GM19395 (cell line): ENCODE results near the gene SYNPO2.

ENCODE experiments used
- ATAC-seq: cut with Tn5 transposase; IDR thresholded peaks from one replicate; pipeline ENCODE4 v1.9.1; 2021; ENCODE audit warnings: mild to moderate bottlenecking, moderate library complexity; ENCODE audit not compliant: unreplicated experiment

Gene SYNPO2

GRCh38 chr4:118931786-118932185, 43.1 kb downstream of the SYNPO2 start:
- ATAC-seq, result no peak

GRCh38 chr4:118935819-118936218, 47.2 kb downstream of the SYNPO2 start:
- ATAC-seq, result no peak

- no peak for ATAC-seq
Observed at GRCh38 chr4:118936406-118936805, 47.8 kb downstream of the SYNPO2 start.

DNA sequence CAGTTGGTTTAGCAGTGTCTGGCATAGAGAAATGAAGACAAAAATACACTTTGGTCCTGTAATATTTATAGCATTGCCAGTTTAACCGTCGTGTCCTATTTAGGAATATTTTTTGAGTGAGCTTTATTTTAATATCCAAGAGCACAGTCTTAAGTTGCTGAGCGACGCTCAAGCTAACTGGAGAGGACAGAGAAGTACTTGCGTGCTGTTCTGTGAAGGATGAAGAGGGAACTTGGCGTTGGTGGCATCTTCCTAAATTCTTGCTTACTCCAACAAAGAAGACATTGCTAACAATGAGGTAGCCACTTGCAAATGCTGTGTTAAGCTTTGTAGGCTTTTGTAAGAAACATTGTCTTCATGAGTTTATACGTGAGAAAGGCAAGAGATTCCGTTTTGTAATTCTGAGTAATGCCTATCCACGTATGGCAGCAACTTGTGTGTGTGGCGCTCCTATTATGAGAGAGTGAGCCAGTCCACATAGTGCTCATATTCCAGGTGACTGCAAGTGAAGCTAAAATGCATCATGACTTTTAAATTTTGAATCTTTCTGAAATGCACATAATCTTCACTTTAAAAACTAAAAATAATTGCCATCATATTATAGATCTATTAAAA, 50.6 kb downstream of the SYNPO2 start:
- ATAC-seq, result no peak

DNA sequence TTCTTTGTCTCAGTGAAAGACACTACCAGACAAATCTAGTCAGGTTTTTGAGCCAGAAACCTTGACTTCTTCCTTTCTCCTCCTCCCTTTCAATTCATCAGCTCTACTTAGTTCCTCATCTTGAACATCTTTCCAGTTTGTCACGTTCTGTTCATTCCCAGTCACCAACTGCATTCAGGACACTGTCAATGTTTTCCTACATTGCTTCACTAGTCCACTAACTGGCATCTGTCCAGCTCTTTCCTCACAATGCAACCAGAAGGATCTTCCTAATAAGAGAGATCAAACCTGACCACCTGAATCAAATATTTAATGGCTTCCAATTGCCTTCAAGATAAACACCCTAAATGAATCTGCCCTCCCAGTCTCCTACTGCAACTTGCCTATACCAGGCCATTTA, 52.5 kb downstream of the SYNPO2 start:
- ATAC-seq, result no peak

GRCh38 chr4:118941799-118942198, 53.1 kb downstream of the SYNPO2 start:
- no peak for ATAC-seq

- no peak for ATAC-seq
Observed at GRCh38 chr4:118942465-118942864, 53.8 kb downstream of the SYNPO2 start.

- no peak for ATAC-seq
Observed at GRCh38 chr4:118947095-118947494, 58.4 kb downstream of the SYNPO2 start.

- ATAC-seq, result no peak
Observed at GRCh38 chr4:118948545-118949144, 60.0 kb downstream of the SYNPO2 start.

GRCh38 chr4:118950224-118950623, 61.6 kb downstream of the SYNPO2 start:
- no peak for ATAC-seq

DNA sequence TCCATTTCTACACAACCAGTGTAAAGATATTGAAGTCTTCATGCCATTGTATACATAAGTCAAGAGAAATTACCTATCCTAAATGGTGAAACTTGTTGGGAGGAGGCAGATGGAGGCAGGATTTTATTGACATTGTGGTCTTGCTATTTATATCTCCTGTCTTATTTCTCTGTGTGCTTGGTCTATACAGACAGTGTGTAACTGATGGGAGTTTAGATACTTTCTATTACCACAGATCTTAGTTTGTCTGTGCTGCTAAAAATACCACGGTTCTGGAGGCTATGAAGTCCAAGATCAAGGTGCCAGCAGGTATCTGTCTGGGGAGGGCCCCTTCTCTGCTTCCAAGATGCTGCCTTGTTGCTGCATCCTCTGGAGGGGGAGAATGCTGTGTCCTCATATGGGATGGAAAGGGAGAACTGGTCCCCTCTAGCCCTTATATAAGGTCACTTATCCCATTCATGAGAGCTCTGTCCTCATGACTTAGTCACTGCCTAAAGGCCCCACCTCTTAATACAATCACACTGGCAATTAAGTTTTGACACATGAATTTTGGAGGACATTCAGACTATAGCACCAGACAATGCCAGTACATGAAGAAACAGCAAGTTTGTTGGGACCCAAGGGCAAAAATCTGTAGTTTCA, 62.4 kb downstream of the SYNPO2 start:
- ATAC-seq, result no peak

GRCh38 chr4:118953276-118953675, 64.6 kb downstream of the SYNPO2 start:
- ATAC-seq, result no peak

DNA sequence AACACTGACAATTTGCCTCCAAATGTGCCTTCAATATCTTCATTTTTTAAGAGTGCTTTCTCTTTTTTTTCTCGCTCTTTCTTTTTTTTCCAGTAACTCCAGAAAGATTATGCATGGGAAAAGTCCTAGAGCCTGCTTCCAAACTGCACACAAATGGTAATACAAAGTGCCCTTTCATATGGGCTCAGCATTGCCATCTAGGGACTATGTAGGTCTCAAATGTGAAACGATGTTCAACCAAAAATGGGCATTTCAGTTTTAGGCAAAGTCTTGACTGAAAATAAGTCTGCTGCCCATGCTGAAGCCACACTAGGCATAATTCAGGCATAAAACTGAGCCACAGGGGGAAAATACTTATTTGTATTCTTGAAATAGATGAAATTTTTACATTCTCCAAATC, 65.6 kb downstream of the SYNPO2 start:
- ATAC-seq, result no peak

DNA sequence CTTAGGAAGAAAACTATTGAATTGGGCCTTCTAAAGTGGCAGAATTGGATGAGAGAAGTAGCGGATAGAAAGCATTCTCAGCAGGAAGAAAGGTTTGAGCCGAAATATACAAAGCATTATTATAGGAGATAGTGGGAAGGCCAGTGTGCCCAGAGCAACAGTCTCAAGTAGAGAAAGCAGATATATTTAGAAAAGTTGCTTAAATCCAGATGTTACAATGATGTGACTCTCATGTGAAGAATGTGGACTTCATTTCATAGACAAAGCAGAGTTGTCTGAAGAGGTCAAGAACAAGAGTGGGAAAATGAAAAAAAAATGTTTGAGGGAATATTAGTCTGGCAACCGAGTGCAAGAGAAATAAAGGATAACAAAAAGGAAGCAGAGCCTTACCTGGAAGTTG, 66.9 kb downstream of the SYNPO2 start:
- no peak for ATAC-seq

DNA sequence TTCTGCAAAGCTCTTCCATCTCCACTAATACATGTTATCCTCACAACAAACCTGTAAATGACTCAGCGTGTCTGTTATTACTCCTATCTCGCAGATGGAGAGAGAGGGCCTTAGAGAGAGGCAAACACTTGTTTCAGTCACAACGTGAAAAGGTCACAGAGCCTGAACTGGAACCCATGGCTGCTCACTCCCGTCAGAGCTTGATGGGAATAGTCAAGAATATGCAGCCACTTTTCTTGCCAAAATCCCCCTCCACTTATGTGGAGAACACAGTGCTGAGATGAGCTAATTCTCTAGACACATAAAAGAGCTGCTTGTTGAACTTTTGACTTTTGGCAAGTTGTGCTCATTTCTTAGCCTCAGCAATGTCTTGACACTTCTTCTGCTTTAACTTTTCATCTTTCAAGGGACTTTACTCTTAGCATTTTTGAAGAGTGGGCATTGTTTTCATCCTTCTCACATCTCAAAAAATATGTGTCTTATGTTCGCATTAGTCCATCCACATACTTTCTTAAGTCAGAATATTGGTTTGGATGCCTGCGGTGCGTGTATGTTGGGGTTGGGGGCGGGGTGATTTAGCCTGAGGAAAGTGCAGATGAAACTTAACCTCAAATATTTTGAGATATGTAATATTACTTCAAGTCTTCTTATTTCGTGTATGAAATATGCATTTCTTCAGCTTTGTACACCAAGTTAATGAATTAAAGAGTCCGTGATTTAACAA, 69.2 kb downstream of the SYNPO2 start:
- no peak for ATAC-seq

GRCh38 chr4:118962540-118962939, 73.9 kb downstream of the SYNPO2 start:
- no peak for ATAC-seq

DNA sequence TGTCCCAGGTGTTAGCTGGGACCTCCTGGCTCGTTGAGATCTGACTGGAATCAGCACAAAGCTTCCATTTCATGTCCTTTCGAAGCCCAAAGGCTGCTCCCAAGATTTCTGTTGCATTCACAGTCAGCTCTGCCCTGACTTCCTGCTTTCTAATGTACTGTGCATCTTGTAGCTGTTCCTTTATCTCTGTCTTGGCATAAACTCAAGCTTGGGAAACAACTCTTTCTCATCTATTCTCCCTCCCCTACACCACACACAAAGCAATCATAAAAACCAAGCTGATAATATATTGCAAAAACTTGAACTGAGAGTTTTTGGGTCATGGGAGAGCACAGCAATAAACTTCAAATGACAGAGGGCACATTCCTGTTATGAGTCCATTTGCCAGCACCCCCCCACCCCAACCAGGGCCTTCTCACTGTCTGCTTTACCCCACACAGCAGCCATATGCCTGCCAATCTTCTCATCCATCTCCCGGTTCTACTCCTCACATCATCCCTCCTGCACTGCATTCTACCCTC, 76.3 kb downstream of the SYNPO2 start:
- no peak for ATAC-seq

DNA sequence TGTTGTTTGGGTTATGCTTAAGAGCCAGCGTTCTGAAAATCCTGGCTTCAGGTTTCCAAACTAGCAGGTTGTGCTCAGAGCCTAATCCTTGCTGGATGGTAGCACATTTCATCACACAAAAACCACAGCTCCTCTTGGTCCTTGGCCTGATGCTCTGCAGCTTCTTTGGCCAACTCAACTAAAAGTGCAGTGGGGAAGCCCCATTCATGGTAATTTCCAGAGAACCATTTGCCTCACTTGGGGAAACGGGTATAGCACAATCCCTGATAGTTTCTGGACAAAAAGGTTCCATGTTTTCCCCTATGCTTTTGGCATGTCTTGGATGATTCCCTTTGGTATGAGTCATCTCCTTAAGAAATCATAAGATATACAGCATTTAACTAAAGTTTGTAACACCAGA, 78.7 kb downstream of the SYNPO2 start:
- ATAC-seq, result peak; percentile 12

- ATAC-seq, result peak; percentile 100
Observed at GRCh38 chr4:118968005-118968404, 79.4 kb downstream of the SYNPO2 start.

DNA sequence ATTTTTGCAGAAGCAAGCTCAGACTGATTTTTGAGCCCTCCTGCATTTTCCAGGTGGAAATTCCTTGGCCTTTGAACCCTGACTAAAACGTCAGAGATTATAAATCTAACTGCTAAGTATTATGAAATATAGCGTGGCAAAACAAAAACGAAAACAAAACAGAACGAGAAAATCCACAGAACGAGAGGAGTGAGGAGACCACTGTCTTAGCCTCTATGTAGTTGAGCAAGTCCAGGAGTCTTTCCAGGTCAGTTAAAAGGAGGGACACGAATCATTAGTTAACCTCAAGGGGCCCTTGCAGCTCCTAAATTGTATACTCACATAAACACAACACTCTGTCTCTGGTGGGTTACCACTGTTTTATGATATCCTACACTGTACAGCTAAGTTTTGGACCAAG, 80.2 kb downstream of the SYNPO2 start:
- ATAC-seq, result no peak

DNA sequence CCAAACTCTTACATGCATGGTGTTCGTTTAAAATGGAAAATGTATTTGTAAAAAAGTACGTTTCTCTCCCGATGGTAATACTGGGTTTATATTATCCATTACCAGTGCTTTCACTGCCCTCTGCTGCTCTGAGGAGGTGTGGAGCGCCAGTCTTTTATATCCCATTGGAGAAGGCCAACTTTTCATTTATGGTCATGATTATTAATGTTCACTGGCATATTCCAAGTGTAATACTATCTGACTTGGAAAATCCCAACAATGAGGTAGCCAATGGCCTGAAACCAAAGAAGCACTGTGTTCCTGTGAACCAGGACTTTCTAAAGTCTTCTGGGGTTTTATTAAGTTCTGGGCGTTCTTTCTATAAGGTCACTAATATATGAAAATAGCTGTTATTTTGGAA, 80.7 kb downstream of the SYNPO2 start:
- ATAC-seq, result no peak

DNA sequence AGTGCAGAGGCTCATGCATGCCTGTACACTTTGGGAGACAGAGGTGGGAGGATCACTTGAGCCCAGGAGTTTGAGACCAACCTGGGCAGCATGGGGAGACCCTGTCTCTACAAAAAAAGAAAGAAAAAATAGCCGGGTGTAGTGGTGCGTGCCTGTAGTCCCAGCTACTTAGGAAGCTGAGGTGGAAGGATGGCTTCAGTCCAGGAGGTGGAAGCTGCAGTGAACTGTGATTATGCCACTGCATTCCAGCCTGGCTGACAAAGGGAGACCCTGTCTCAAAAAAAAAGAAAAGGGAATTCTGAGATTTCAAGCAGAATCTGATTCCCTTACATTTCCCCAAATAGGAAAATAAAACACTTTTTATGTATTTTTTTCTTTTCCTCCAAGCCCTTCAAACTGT, 83.5 kb downstream of the SYNPO2 start:
- no peak for ATAC-seq
